Hepatocyte (in vitro differentiated cells): ENCODE results near the gene CCDC85C. TPM values are rescaled to one million over a fixed set of nuclear protein-coding genes. Genes with fewer than 3 reads are reported as not detected.

Experiments used
- DNase-seq: peaks from one replicate; pipeline ENCODE4 v3.0.0-alpha.2; 2016; ENCODE audit warnings: low spot score
- H2AFZ ChIP-seq: fragments of 200-600 bp; sonication (generic); 2 replicates; pipeline ENCODE4 v1.6.0; 2016; ENCODE audit warnings: antibody characterized with exemption, mild to moderate bottlenecking
- H3K27ac ChIP-seq: fragments of 200-600 bp; sonication (generic); 2 replicates; pipeline ENCODE4 v1.5.1; 2016; ENCODE audit warnings: mild to moderate bottlenecking
- H3K27me3 ChIP-seq: fragments of 200-600 bp; sonication (generic); 2 replicates; pipeline ENCODE4 v1.6.1; 2016
- H3K36me3 ChIP-seq: fragments of 200-600 bp; sonication (generic); replicated peaks from 2 replicates; pipeline ENCODE4 v1.5.1; 2016; ENCODE audit warnings: low read depth; ENCODE audit not compliant: insufficient read depth
- H3K4me1 ChIP-seq: fragments of 200-600 bp; sonication (generic); 2 replicates; pipeline ENCODE4 v1.5.1; 2016; ENCODE audit warnings: mild to moderate bottlenecking, moderate library complexity; ENCODE audit not compliant: insufficient read depth
- H3K4me2 ChIP-seq: fragments of 200-600 bp; sonication (generic); 2 replicates; pipeline ENCODE4 v1.6.0; 2016
- H3K4me3 ChIP-seq: fragments of 200-600 bp; sonication (generic); 2 replicates; pipeline ENCODE4 v1.5.1; 2016; ENCODE audit warnings: mild to moderate bottlenecking
- H3K79me2 ChIP-seq: fragments of 200-600 bp; sonication (generic); 2 replicates; pipeline ENCODE4 v1.6.0; 2017; ENCODE audit warnings: mild to moderate bottlenecking
- H3K9me2 ChIP-seq: fragments of 200-600 bp; sonication (generic); replicated peaks from 2 replicates; pipeline ENCODE4 v1.6.0; 2017; ENCODE audit warnings: mild to moderate bottlenecking; ENCODE audit not compliant: insufficient read depth
- H3K9me3 ChIP-seq: fragments of 200-600 bp; sonication (generic); 2 replicates; pipeline ENCODE4 v1.5.1; 2016; ENCODE audit warnings: low read depth, mild to moderate bottlenecking
- H4K20me1 ChIP-seq: fragments of 200-600 bp; sonication (generic); 2 replicates; pipeline ENCODE4 v1.6.0; 2016; ENCODE audit warnings: mild to moderate bottlenecking; ENCODE audit not compliant: insufficient read depth, poor library complexity, severe bottlenecking
- CTCF ChIP-seq: fragments of 200-600 bp; sonication (generic); IDR thresholded peaks from 2 replicates; pipeline ENCODE4 v1.5.1; 2016; ENCODE audit warnings: antibody characterized with exemption, mild to moderate bottlenecking; ENCODE audit not compliant: poor library complexity
- EZH2 ChIP-seq: fragments of 200-600 bp; sonication (generic); IDR thresholded peaks from 2 replicates; pipeline ENCODE4 v1.6.1; 2016; ENCODE audit warnings: antibody characterized with exemption, mild to moderate bottlenecking, borderline replicate concordance
- EZH2phosphoT487 ChIP-seq: fragments of 200-600 bp; sonication (generic); IDR thresholded peaks from one replicate; pipeline ENCODE4 v1.6.1; 2018; ENCODE audit warnings: antibody characterized with exemption, mild to moderate bottlenecking, low read depth, moderate library complexity; ENCODE audit not compliant: unreplicated experiment, severe bottlenecking
- WGBS: methylation state at CpG from one replicate; pipeline ENCODE4 v1.1.6; 2016; ENCODE audit warnings: low lambda C conversion rate; ENCODE audit errors: missing lambda C conversion rate; 5-methylcytosine and 5-hydroxymethylcytosine counted together
- polyA plus RNA-seq: library from polyadenylated mRNA; unstranded; fragments of >200 nt; fragmentation: Nextera tagmentation; extraction: Ambion mirVana; gene quantifications from 2 replicates; pipeline ENCODE4 v1.2.1, GENCODE V29; 2016
- total RNA-seq: library from RNA; depleted of rRNA; stranded (reverse); fragments of >200 nt; gene quantifications from 2 replicates; pipeline ENCODE4 v1.2.3, GENCODE V29; 2014

CCDC85C gene
- total and polyA plus RNA-seq, 2 experiments from 2014 or later, result 37.8 to 47.2 TPM

- Histone ChIP-seq H3K9me3 (no peaks in the 10 kb centered on the region), H3K4me1 (peaks cover 19% of the 10 kb centered on the region), H4K20me1 (no peaks in the 10 kb centered on the region), H2AFZ (no peak overlapping the region), H3K36me3 (no peaks in the 10 kb centered on the region), H3K9me2 (no peaks in the 10 kb centered on the region), H3K27ac (peak overlapping the region; percentile 49), H3K4me2 (no peak overlapping the region), H3K79me2 (no peaks in the 10 kb centered on the region), H3K4me3 (no peak overlapping the region), H3K27me3 (no peaks in the 10 kb centered on the region)
- no peak for TF ChIP-seq CTCF
- no peak for TF ChIP-seq EZH2
- no peak for TF ChIP-seq EZH2phosphoT487
- WGBS, result 90% methylated on average over 4 of the region's 4 CpGs
- DNase-seq, result no peak
Measured at GRCh38 chr14:99611646-99612045, 7.6 kb upstream of the CCDC85C start.

GRCh38 chr14:99609245-99610170, 5.5 kb upstream of the CCDC85C start:
- Histone ChIP-seq H3K4me3 (no peak overlapping the region), H3K27me3 (no peaks in the 10 kb centered on the region), H4K20me1 (no peaks in the 10 kb centered on the region), H3K9me3 (no peaks in the 10 kb centered on the region), H3K4me1 (peaks cover 22% of the 10 kb centered on the region), H3K79me2 (no peaks in the 10 kb centered on the region), H3K36me3 (no peaks in the 10 kb centered on the region), H3K4me2 (no peak overlapping the region), H2AFZ (no peak overlapping the region), H3K27ac (no peak overlapping the region), H3K9me2 (no peaks in the 10 kb centered on the region)
- DNase-seq, result no peak
- WGBS, result 90% methylated on average over 9 of the region's 10 CpGs
- TF ChIP-seq EZH2phosphoT487 (no peak), EZH2 (no peak), CTCF (no peak)

GRCh38 chr14:99608591-99608990, 4.6 kb upstream of the CCDC85C start:
- no peaks in the 10 kb centered on the region for H4K20me1 ChIP-seq
- 96% methylated on average over 2 of the region's 2 CpGs for WGBS
- peaks cover 22% of the 10 kb centered on the region for H3K4me1 ChIP-seq
- H3K9me3 ChIP-seq, result no peaks in the 10 kb centered on the region
- no peaks in the 10 kb centered on the region for H3K9me2 ChIP-seq
- no peaks in the 10 kb centered on the region for H3K27me3 ChIP-seq
- peaks cover 1% of the 10 kb centered on the region for H3K79me2 ChIP-seq
- H3K4me2 ChIP-seq, result no peak overlapping the region
- DNase-seq, result no peak
- TF ChIP-seq EZH2phosphoT487, result no peak
- no peak for TF ChIP-seq CTCF
- no peak for TF ChIP-seq EZH2
- H2AFZ ChIP-seq, result no peak overlapping the region
- H3K4me3 ChIP-seq, result no peak overlapping the region
- no peak overlapping the region for H3K27ac ChIP-seq
- H3K36me3 ChIP-seq, result no peaks in the 10 kb centered on the region
